Astrocyte of the cerebellum (primary cell): Measurements from ENCODE around the gene KIF2A.

ENCODE experiments used
- DNase-seq: peaks from one replicate; pipeline ENCODE4 v3.0.0-alpha.2; 2011; ENCODE audit warnings: low read depth
- H3K4me3 ChIP-seq: 2 replicates; pipeline ENCODE4 v1.5.1; 2011; ENCODE audit warnings: mild to moderate bottlenecking, low read depth, low read length, moderate library complexity
- CTCF ChIP-seq: IDR thresholded peaks from 2 replicates; pipeline ENCODE4 v1.5.1; 2012; ENCODE audit warnings: low read length, low read depth, moderate library complexity, mild to moderate bottlenecking; ENCODE audit errors: missing control alignments
- in situ Hi-C: cut with HindIII; loops from 2 replicates; pipeline ENCODE4 v1.10.0; 2017; ENCODE audit warnings: low sequenced_read_pairs

The KIF2A gene

GRCh38 chr5:62308439-62308838 is 2.4 kb downstream of the KIF2A start:
- no peak for DNase-seq
- H3K4me3 ChIP-seq = no peak overlapping the region
- no peak for TF ChIP-seq CTCF
- in situ Hi-C loops = no loop called here

GRCh38 chr5:62309107-62309506 is 3.1 kb downstream of the KIF2A start:
- in situ Hi-C loops = no loop called here
- DNase-seq = no peak
- no peak overlapping the region for H3K4me3 ChIP-seq
- TF ChIP-seq CTCF = no peak

- in situ Hi-C loops = no loop called here
- no peak overlapping the region for H3K4me3 ChIP-seq
- DNase-seq = no peak
- no peak for TF ChIP-seq CTCF
Observed at GRCh38 chr5:62310426-62311143, 4.6 kb downstream of the KIF2A start.

GRCh38 chr5:62312036-62312435 is 6.0 kb downstream of the KIF2A start:
- no peak for DNase-seq
- TF ChIP-seq CTCF = no peak
- in situ Hi-C loops = no loop called here
- no peak overlapping the region for H3K4me3 ChIP-seq

GRCh38 chr5:62312674-62313073 is 6.7 kb downstream of the KIF2A start:
- no peak for DNase-seq
- H3K4me3 ChIP-seq = no peak overlapping the region
- in situ Hi-C loops = no loop called here
- no peak for TF ChIP-seq CTCF

GRCh38 chr5:62314213-62314830 is 8.3 kb downstream of the KIF2A start:
- no peak overlapping the region for H3K4me3 ChIP-seq
- peak; percentile 76 for DNase-seq
- no peak for TF ChIP-seq CTCF
- in situ Hi-C loops = no loop called here
